NB4 (cell line): ENCODE measurements around the gene OR10W1.

Experiments used
- DNase-seq: peaks from one replicate; pipeline ENCODE4 v3.0.0; 2010; ENCODE audit warnings: low read depth
- H3K4me3 ChIP-seq: one replicate; pipeline ENCODE4 v1.5.1; 2011; ENCODE audit warnings: mild to moderate bottlenecking, low read depth, low read length, moderate library complexity
- CTCF ChIP-seq: IDR thresholded peaks from one replicate; pipeline ENCODE4 v1.5.1; 2012; ENCODE audit warnings: low read depth, low read length
- MAX ChIP-seq: IDR thresholded peaks from 2 replicates; pipeline ENCODE4 v1.6.1; 2011; ENCODE audit warnings: low read depth, low read length
- MYC ChIP-seq: IDR thresholded peaks from 2 replicates; pipeline ENCODE4 v1.6.1; 2011; ENCODE audit warnings: low read depth, low read length
- POLR2A ChIP-seq: IDR thresholded peaks from 2 replicates; pipeline ENCODE4 v1.6.1; 2011; ENCODE audit warnings: mild to moderate bottlenecking; ENCODE audit not compliant: insufficient read length; ENCODE audit errors: extremely low read depth

OR10W1 gene

GRCh38 chr11:58268142-58268541, at the start of gene OR10W1:
TSS of gene OR10W1 (minus strand) at chr11:58268260. CDS start at chr11:58267858, 402 bp downstream.
- H3K4me3 ChIP-seq: no peak within 1 kb of the TSS
- TF ChIP-seq MAX (no peak), MYC (no peak), POLR2A (no peak), CTCF (no peak)
- no peak for DNase-seq

- TF ChIP-seq POLR2A: no peak
- no peak for TF ChIP-seq MYC
- no peak for TF ChIP-seq CTCF
- no peak for TF ChIP-seq MAX
- DNase-seq: no peak
- H3K4me3 ChIP-seq: no peak overlapping the region
Measured at GRCh38 chr11:58316142-58316541, 48.1 kb upstream of the OR10W1 start.

GRCh38 chr11:58301576-58301975, 33.5 kb upstream of the OR10W1 start:
- no peak overlapping the region for H3K4me3 ChIP-seq
- TF ChIP-seq CTCF (no peak), MAX (no peak), POLR2A (no peak), MYC (no peak)
- no peak for DNase-seq

- no peak overlapping the region for H3K4me3 ChIP-seq
- TF ChIP-seq POLR2A: no peak
- TF ChIP-seq MAX: no peak
- no peak for TF ChIP-seq CTCF
- no peak for TF ChIP-seq MYC
- DNase-seq: no peak
Measured at GRCh38 chr11:58292017-58292416, 24.0 kb upstream of the OR10W1 start.

GRCh38 chr11:58289266-58289665, 21.2 kb upstream of the OR10W1 start:
- no peak for DNase-seq
- TF ChIP-seq MAX (no peak), POLR2A (no peak), MYC (no peak), CTCF (no peak)
- no peak overlapping the region for H3K4me3 ChIP-seq

GRCh38 chr11:58286249-58286648, 18.2 kb upstream of the OR10W1 start:
- DNase-seq: peak; percentile 56
- TF ChIP-seq CTCF: peak; percentile 85
- no peak for TF ChIP-seq MYC
- H3K4me3 ChIP-seq: no peak overlapping the region
